ENCODE data around the gene AKAP4.

Gene AKAP4

DNA sequence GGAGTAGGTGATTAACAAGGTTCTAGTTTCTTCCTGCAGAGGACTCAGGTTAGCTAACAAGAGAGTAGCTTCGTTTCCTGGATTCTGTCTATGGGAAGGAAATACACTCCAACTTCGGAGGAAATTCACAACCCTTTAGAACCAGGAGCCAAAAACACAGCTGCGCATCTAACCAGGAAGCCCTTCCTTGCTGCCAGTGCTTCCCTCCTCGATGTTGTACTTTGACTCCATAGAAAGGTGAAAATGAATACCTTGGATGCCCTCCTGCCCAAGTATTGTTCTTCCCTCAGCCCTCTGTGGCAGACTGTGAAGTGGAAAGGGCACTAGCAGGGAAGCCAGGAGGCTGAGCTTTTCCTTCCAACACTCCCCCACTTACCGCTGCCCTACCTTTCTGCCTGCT is 35.1 kb downstream of the AKAP4 start:
- Histone ChIP-seq H2BK120ac (ENCODE audit: low read depth, low read length) (no peak overlapping the region), H3K27me3 (ENCODE audit: control insufficient read depth in 1 of 2, insufficient read depth in 1 of 2, low read length in 2 of 2) (peaks cover 0 to 22% of the 10 kb centered on the region in 2 experiments), H3K9ac (ENCODE audit: low read length) (no peak overlapping the region), H4K8ac (ENCODE audit: low read length) (no peak overlapping the region), H3K23ac (ENCODE audit: low read length in 2 of 2) (no peak overlapping the region), H2AFZ (ENCODE audit: low read depth, low read length) (no peak overlapping the region), H4K91ac (ENCODE audit: low read length) (no peak overlapping the region), H3K18ac (ENCODE audit: low read depth in 1 of 2, low read length in 2 of 2) (no peak overlapping the region), H3K79me1 (replicated peaks; ENCODE audit: low read length, poor library complexity, severe bottlenecking) (no peaks in the 10 kb centered on the region), H3K27ac (ENCODE audit: low read length, poor library complexity, severe bottlenecking) (no peak overlapping the region), H2BK15ac (ENCODE audit: low read depth, poor library complexity, severe bottlenecking) (no peak overlapping the region), H3K14ac (ENCODE audit: low read length in 2 of 2) (no peak overlapping the region), H3K4me3 (ENCODE audit: insufficient read depth in 1 of 2, low read depth in 1 of 2, low read length in 2 of 2) (no peak overlapping the region), H2BK12ac (ENCODE audit: low read length in 2 of 2) (no peak overlapping the region), H3K36me3 (ENCODE audit: control insufficient read depth in 1 of 2, insufficient read depth in 2 of 2, low read depth in 1 of 2, low read length in 2 of 2) (no peaks in the 10 kb centered on the region), H3K4me2 (ENCODE audit: low read length, poor library complexity, severe bottlenecking) (no peak overlapping the region), H3K4ac (ENCODE audit: low read depth in 1 of 2, low read length in 2 of 2) (no peak overlapping the region), H3K4me1 (ENCODE audit: control insufficient read depth, insufficient read depth, low read depth, low read length) (no peaks in the 10 kb centered on the region), H2AK5ac (ENCODE audit: low read length, severe bottlenecking) (no peak overlapping the region), H3K9me3 (ENCODE audit: control insufficient read depth, low read length) (no peaks in the 10 kb centered on the region), H2BK5ac (ENCODE audit: low read depth, low read length, poor library complexity, severe bottlenecking) (no peak overlapping the region)
- no peak for DNase-seq
- 100% methylated on average over 2 of the region's 5 CpGs for WGBS

DNA sequence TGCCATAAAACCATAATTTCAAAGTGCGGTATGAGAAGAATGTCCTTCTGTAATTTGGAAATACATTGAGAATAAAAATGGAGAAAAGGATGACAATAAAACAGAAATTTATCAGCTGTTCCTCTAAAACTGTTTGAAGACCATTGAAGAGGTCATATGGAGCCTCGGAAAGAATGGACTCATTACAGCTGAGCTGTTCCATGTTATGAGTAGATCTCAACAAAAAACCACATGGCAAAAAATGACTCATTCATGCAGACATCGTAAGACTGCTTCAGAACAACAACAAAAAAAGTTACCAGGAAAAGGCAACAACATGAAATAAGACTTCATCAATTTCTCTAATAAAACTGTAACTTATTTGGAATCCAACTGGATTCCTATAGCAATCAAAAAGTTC is 39.7 kb downstream of the AKAP4 start:
- Histone ChIP-seq H2BK5ac (ENCODE audit: low read depth, low read length, poor library complexity, severe bottlenecking) (no peak overlapping the region), H2BK12ac (ENCODE audit: low read length in 2 of 2) (no peak overlapping the region), H3K18ac (ENCODE audit: low read depth in 1 of 2, low read length in 2 of 2) (no peak overlapping the region), H3K14ac (ENCODE audit: low read length in 2 of 2) (no peak overlapping the region), H3K79me1 (replicated peaks; ENCODE audit: low read length, poor library complexity, severe bottlenecking) (no peaks in the 10 kb centered on the region), H3K4me1 (ENCODE audit: control insufficient read depth, insufficient read depth, low read depth, low read length) (no peaks in the 10 kb centered on the region), H2BK15ac (ENCODE audit: low read depth, poor library complexity, severe bottlenecking) (no peak overlapping the region), H2AK5ac (ENCODE audit: low read length, severe bottlenecking) (no peak overlapping the region), H2BK120ac (ENCODE audit: low read depth, low read length) (no peak overlapping the region), H3K27me3 (ENCODE audit: control insufficient read depth in 1 of 2, insufficient read depth in 1 of 2, low read length in 2 of 2) (peaks cover 0 to 17% of the 10 kb centered on the region in 2 experiments), H3K9me3 (ENCODE audit: control insufficient read depth, low read length) (no peaks in the 10 kb centered on the region), H3K36me3 (ENCODE audit: control insufficient read depth in 1 of 2, insufficient read depth in 2 of 2, low read depth in 1 of 2, low read length in 2 of 2) (no peaks in the 10 kb centered on the region), H3K23ac (ENCODE audit: low read length in 2 of 2) (no peak overlapping the region), H3K9ac (ENCODE audit: low read length) (no peak overlapping the region), H3K4me3 (ENCODE audit: insufficient read depth in 1 of 2, low read depth in 1 of 2, low read length in 2 of 2) (no peak overlapping the region), H3K27ac (ENCODE audit: low read length, poor library complexity, severe bottlenecking) (no peak overlapping the region), H3K4me2 (ENCODE audit: low read length, poor library complexity, severe bottlenecking) (no peak overlapping the region), H4K91ac (ENCODE audit: low read length) (no peak overlapping the region), H2AFZ (ENCODE audit: low read depth, low read length) (no peak overlapping the region), H4K8ac (ENCODE audit: low read length) (no peak overlapping the region), H3K4ac (ENCODE audit: low read depth in 1 of 2, low read length in 2 of 2) (no peak overlapping the region)
- DNase-seq = peak; percentile 58
- 4% methylated on average over 2 of the region's 3 CpGs for WGBS

GRCh38 chrX:50158593-50158992 is 42.2 kb downstream of the AKAP4 start:
- Histone ChIP-seq H2BK120ac (ENCODE audit: low read depth, low read length) (no peak overlapping the region), H2AK5ac (ENCODE audit: low read length, severe bottlenecking) (no peak overlapping the region), H3K4me3 (ENCODE audit: insufficient read depth in 1 of 2, low read depth in 1 of 2, low read length in 2 of 2) (no peak overlapping the region), H3K18ac (ENCODE audit: low read depth in 1 of 2, low read length in 2 of 2) (no peak overlapping the region), H3K27me3 (ENCODE audit: control insufficient read depth in 1 of 2, insufficient read depth in 1 of 2, low read length in 2 of 2) (peaks cover 0 to 17% of the 10 kb centered on the region in 2 experiments), H3K23ac (ENCODE audit: low read length in 2 of 2) (no peak overlapping the region), H3K4me2 (ENCODE audit: low read length, poor library complexity, severe bottlenecking) (no peak overlapping the region), H2BK12ac (ENCODE audit: low read length in 2 of 2) (no peak overlapping the region), H3K9ac (ENCODE audit: low read length) (no peak overlapping the region), H3K79me1 (replicated peaks; ENCODE audit: low read length, poor library complexity, severe bottlenecking) (no peaks in the 10 kb centered on the region), H3K14ac (ENCODE audit: low read length in 2 of 2) (no peak overlapping the region), H4K91ac (ENCODE audit: low read length) (no peak overlapping the region), H3K36me3 (ENCODE audit: control insufficient read depth in 1 of 2, insufficient read depth in 2 of 2, low read depth in 1 of 2, low read length in 2 of 2) (no peaks in the 10 kb centered on the region), H3K4me1 (ENCODE audit: control insufficient read depth, insufficient read depth, low read depth, low read length) (no peaks in the 10 kb centered on the region), H2BK5ac (ENCODE audit: low read depth, low read length, poor library complexity, severe bottlenecking) (no peak overlapping the region), H3K27ac (ENCODE audit: low read length, poor library complexity, severe bottlenecking) (no peak overlapping the region), H3K4ac (ENCODE audit: low read depth in 1 of 2, low read length in 2 of 2) (no peak overlapping the region), H3K9me3 (ENCODE audit: control insufficient read depth, low read length) (no peaks in the 10 kb centered on the region), H2AFZ (ENCODE audit: low read depth, low read length) (no peak overlapping the region), H4K8ac (ENCODE audit: low read length) (no peak overlapping the region), H2BK15ac (ENCODE audit: low read depth, poor library complexity, severe bottlenecking) (no peak overlapping the region)
- DNase-seq = no peak
- no CpG with 5 or more reads among the region's 1 CpG for WGBS

GRCh38 chrX:50157545-50158135 is 43.2 kb downstream of the AKAP4 start:
- no peak overlapping the region for H4K8ac ChIP-seq (ENCODE audit: low read length)
- H2BK5ac ChIP-seq (ENCODE audit: low read depth, low read length, poor library complexity, severe bottlenecking) = no peak overlapping the region
- H3K27me3 ChIP-seq (ENCODE audit: control insufficient read depth in 1 of 2, insufficient read depth in 1 of 2, low read length in 2 of 2) = peaks cover 0 to 17% of the 10 kb centered on the region in 2 experiments
- no peak overlapping the region for H3K9ac ChIP-seq (ENCODE audit: low read length)
- H3K4ac ChIP-seq (ENCODE audit: low read depth in 1 of 2, low read length in 2 of 2) = no peak overlapping the region
- no peaks in the 10 kb centered on the region for H3K79me1 ChIP-seq (replicated peaks; ENCODE audit: low read length, poor library complexity, severe bottlenecking)
- no peak overlapping the region for H4K91ac ChIP-seq (ENCODE audit: low read length)
- H2BK120ac ChIP-seq (ENCODE audit: low read depth, low read length) = no peak overlapping the region
- H3K27ac ChIP-seq (ENCODE audit: low read length, poor library complexity, severe bottlenecking) = no peak overlapping the region
- DNase-seq = peak; percentile 37
- H2BK15ac ChIP-seq (ENCODE audit: low read depth, poor library complexity, severe bottlenecking) = no peak overlapping the region
- no peak overlapping the region for H3K14ac ChIP-seq (ENCODE audit: low read length in 2 of 2)
- H3K18ac ChIP-seq (ENCODE audit: low read depth in 1 of 2, low read length in 2 of 2) = no peak overlapping the region
- H2AFZ ChIP-seq (ENCODE audit: low read depth, low read length) = no peak overlapping the region
- 52% methylated on average over 4 of the region's 4 CpGs for WGBS
- H3K36me3 ChIP-seq (ENCODE audit: control insufficient read depth in 1 of 2, insufficient read depth in 2 of 2, low read depth in 1 of 2, low read length in 2 of 2) = no peaks in the 10 kb centered on the region
- no peaks in the 10 kb centered on the region for H3K9me3 ChIP-seq (ENCODE audit: control insufficient read depth, low read length)
- H3K4me3 ChIP-seq (ENCODE audit: insufficient read depth in 1 of 2, low read depth in 1 of 2, low read length in 2 of 2) = no peak overlapping the region
- no peak overlapping the region for H2BK12ac ChIP-seq (ENCODE audit: low read length in 2 of 2)
- no peak overlapping the region for H3K4me2 ChIP-seq (ENCODE audit: low read length, poor library complexity, severe bottlenecking)
- no peak overlapping the region for H2AK5ac ChIP-seq (ENCODE audit: low read length, severe bottlenecking)
- H3K23ac ChIP-seq (ENCODE audit: low read length in 2 of 2) = no peak overlapping the region
- no peaks in the 10 kb centered on the region for H3K4me1 ChIP-seq (ENCODE audit: control insufficient read depth, insufficient read depth, low read depth, low read length)

Measured in mesenchymal stem cell (in vitro differentiated cells and primary cell).